Renal cortex interstitium (tissue), 11 donors: ENCODE results near the gene RABL2B. TPM values are rescaled to one million over a fixed set of nuclear protein-coding genes. Genes with fewer than 3 reads are reported as not detected.

Experiments used
- DNase-seq, 11 donors: peaks; one replicate each; pipeline ENCODE4 v3.0.0-alpha.2; 2013; ENCODE audit warnings: low read depth in 9 of 11, low spot score in 4 of 11; ENCODE audit errors: extremely low read depth in 1 of 11
- polyA plus RNA-seq, 3 donors: library from polyadenylated mRNA; unstranded; fragments of 120-200 nt; gene quantifications; one replicate each; pipeline ENCODE4 v1.2.1, GENCODE V29; 2013; ENCODE audit not compliant: insufficient read length in 3 of 3

Gene RABL2B
- polyA plus RNA-seq, 3 donors, result 57.5 to 83.8 (median 59.5) TPM

DNA sequence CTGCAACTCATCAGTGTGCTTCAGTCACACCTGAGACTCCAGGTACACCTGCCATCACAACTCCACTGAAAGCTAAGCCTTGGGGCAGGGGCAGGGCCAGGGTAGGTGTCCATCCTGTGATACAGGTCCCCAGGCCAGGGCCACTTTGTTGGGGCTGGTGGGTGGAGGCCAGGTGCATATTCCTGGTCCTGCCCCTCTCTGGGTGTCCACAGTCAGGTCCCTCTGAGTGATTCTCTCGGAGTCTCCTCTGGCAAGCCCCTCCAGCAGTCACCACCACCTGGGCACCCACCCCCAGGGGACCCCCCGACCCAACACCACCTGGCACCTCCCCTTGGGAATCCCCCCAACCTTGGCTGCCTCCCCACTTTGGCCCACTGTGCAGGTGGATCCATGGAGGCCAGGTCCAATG, 54.9 kb downstream of the RABL2B start:
- DNase-seq, result no peak

DNA sequence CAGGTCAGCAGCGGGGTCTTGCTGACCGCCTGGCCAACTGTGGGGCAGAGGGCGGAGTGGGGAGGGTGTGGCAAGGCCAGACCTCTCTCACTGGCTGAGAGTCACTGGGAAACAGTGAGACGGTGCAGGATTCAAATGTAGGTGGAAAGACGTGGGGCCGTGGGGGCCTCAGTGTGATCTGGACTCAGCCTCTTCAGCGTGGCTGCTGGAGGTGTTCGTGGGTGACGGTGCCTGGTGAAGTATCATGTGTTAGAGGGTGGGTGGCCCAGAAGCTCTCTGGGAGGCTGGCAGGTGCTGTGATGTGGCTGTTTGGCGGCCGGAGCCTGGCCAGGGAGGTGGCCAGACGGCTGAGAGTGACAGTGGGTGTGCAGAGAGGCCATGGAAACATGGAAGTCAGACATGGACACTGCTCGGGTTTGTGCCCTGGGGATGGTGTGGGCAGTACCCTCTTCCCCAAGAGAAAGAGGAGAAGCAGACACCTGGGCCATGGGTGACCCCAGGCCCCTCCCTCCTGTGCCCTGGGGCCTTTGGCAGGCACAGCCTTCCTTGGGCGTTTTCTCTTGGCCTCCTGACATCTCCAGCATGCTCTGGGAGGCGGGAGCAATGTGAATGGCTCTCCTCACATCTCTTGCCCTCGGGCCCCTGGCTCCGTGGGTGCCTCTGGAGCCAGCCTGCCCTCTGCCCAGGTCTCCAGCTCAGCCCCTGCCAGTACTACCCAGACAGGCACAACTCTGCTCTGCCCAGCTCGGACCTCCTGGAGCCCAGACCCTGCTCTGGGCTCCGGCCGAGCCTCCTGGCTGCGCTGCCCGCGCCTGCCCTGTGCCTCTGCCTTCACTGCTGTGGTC, 55.5 kb downstream of the RABL2B start:
- DNase-seq, result no peak

DNA sequence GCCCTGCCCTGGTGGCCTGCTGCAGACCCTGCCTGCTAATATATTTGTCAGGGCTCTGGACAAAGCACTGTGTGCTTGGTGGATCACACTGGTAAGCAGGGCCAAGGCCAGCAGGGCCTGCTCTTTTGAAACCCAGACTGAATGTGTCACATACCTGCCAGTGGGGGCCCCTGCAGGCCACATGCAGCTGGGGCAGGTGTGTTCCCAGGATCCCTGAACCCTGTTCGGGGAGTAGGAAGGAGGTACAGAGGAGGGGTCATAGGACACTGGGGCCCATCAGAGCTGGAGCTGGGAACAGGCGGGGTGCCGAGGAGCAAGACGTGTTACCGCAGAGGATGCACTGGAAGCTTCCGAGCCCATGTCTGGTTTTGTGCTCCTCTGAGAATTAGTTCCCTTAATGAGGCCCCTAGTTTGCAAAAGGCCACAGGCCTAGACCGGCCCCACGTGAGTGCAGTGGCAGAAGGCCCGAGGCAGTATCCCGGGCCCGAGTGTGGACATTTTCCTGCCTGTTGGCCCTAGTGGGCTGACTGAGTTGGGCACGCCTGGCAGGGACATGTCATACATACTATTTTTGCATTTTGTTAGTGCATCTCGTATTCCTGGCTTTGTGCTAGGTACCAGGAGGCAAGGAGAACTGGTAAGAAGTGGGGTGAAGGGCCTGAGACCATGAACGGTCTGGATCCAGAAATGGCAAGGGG, 56.6 kb downstream of the RABL2B start:
- DNase-seq, result no peak

DNA sequence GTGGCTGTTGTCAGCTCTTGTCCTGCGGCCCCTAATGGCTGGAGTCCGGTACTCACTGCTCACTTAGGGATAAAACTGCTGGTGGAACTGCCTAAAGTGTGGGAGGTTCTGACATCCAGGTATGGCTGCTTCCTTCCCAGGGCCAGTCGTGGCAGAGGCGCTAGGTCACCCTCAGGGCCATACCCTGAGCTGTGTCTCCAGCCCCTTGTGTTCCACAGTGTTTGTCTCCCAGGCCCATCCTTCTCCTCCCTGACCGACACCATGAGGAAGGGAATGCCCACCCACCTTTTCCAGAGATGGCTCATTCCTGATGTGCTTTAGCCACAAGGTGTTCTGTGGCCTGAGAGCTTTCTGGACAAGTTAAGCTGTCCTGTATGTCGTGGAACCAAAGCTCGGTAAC, 57.8 kb downstream of the RABL2B start:
- no peak for DNase-seq

DNA sequence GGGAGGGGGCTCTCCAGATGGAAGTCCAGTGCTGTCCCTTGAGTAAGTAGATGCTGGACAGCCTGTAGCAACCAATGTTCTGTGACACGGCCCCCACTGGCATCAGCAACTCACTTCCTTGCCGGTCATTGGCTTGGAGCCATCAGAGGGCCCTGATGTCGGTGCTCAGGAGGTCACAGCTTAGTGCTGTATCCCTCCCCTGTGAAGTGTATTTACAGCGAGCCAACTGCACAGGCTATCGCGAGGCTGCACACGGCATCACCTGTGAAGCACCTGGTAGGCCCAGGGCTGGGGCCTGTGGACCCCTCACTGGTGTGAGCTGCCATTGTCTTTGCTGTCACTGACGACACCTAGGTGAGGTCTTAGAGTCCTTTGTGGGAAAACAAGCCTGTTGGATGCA, 58.8 kb downstream of the RABL2B start:
- no peak for DNase-seq

DNA sequence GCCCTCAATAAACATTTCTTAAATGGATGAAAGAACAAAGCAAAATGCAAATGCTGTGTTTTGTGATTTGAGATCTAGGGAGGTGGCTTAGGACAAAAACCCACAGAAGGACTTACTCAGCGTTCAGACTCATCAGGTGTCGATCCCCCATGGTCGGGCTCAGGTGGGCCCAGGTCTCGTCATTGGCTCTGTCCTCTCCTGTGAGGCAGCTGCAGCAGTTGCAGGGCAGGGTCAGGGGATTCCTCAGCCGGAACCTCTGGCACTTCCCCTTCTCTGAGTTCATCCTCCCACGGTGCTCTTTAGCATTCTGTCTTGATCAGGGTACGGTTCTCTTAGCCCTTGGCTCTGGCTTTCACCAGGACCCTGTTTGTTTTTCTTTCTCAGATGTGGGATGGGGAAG, 59.4 kb downstream of the RABL2B start:
- no peak for DNase-seq

DNA sequence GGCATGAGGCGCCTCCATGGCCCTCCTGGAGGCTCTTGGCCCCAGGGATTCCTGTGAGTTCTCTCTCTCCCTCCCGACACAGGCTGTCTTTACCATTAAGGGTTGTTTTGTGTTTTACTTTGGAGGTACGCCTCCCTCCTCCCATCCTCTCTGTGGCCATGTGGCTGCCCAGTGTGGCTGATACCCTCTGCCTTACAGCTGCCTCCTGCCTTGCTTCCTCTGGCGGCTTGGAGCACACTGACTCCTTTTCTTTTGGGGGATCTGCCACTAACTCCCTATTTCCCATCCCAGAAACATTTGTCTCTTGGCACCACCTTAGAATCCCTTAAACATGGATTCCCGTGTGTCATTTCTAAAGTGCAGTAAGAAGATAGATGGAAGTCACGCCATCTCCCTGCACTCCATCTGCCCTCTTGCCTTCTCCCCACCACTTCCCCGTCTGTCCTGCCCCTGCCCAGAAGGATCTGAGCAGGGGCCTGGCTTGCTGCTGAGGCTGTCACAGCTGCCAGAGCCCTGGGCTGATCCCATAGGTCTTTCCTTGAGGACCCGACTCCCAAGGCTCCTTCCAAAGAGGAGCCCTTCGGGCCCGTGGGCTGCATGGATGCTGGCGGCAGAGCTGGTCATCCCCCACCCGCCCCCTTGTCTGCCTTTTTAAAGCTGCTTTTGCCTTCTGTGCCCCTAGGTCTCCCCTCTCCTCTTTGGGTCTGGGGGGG, 60.6 kb downstream of the RABL2B start:
- no peak for DNase-seq

DNA sequence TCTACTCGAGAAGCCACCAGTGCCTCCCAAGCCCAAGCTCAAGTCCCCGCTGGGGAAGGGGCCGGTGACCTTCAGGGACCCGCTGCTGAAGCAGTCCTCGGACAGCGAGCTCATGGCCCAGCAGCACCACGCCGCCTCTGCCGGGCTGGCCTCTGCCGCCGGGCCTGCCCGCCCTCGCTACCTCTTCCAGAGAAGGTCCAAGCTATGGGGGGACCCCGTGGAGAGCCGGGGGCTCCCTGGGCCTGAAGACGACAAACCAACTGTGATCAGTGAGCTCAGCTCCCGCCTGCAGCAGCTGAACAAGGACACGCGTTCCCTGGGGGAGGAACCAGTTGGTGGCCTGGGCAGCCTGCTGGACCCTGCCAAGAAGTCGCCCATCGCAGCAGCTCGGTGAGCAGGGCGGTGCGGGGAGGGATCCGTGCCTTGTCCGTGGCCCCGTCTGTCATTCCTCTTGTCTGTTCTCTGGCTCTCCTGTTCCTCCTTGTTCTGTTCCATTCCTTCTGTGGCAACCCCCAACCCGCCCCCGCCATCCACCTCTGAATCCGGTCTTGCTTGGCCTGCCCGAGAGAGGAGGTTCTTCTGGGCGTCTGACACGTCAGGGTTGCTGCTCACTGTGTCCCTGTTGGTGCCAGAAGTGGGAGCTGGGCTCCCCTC, 61.3 kb downstream of the RABL2B start:
- no peak for DNase-seq

DNA sequence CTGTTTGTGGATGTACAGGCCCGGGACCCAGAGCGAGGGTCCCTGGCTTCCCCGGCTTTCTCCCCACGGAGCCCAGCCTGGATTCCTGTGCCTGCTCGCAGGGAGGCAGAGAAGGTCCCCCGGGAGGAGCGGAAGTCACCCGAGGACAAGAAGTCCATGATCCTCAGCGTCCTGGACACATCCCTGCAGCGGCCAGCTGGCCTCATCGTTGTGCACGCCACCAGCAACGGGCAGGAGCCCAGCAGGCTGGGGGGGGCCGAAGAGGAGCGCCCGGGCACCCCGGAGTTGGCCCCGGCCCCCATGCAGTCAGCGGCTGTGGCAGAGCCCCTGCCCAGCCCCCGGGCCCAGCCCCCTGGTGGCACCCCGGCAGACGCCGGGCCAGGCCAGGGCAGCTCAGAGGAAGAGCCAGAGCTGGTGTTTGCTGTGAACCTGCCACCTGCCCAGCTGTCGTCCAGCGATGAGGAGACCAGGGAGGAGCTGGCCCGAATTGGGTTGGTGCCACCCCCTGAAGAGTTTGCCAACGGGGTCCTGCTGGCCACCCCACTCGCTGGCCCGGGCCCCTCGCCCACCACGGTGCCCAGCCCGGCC, 62.1 kb downstream of the RABL2B start:
- DNase-seq, result no peak

DNA sequence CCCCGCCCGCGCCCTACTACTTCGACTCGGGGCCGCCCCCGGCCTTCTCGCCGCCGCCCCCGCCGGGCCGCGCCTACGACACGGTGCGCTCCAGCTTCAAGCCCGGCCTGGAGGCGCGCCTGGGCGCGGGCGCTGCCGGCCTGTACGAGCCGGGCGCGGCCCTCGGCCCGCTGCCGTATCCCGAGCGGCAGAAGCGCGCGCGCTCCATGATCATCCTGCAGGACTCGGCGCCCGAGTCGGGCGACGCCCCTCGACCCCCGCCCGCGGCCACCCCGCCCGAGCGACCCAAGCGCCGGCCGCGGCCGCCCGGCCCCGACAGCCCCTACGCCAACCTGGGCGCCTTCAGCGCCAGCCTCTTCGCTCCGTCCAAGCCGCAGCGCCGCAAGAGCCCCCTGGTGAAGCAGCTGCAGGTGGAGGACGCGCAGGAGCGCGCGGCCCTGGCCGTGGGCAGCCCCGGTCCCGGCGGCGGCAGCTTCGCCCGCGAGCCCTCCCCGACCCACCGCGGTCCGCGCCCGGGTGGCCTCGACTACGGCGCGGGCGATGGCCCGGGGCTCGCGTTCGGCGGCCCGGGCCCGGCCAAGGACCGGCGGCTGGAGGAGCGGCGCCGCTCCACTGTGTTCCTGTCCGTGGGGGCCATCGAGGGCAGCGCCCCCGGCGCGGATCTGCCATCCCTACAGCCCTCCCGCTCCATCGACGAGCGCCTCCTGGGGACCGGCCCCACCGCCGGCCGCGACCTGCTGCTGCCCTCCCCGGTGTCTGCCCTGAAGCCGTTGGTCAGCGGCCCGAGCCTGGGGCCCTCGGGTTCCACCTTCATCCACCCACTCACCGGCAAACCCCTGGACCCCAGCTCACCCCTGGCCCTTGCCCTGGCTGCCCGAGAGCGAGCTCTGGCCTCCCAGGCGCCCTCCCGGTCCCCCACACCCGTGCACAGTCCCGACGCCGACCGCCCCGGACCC, 62.9 kb downstream of the RABL2B start:
- no peak for DNase-seq

DNA sequence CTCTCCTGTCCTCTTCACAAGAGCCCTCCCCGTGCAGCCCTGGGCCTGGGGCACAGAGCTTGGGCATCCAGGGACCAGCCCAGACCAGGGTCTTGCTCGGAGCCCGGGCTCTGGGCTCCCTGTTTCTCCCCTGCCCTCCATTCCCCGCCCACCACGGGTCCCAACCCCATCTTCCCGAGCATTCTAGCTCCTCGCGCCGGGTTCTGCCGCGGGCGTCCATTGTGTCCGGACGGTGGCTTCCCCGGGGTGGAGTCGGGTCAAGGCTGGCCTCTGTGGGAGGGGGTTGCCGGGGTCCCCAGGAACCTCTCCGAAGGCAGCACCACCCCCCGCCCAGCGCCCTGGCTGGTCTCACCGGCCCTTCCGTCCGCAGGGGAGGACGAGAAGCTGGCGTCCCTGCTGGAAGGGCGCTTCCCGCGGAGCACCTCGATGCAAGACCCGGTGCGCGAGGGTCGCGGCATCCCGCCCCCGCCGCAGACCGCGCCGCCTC, 63.6 kb downstream of the RABL2B start:
- DNase-seq, result no peak

DNA sequence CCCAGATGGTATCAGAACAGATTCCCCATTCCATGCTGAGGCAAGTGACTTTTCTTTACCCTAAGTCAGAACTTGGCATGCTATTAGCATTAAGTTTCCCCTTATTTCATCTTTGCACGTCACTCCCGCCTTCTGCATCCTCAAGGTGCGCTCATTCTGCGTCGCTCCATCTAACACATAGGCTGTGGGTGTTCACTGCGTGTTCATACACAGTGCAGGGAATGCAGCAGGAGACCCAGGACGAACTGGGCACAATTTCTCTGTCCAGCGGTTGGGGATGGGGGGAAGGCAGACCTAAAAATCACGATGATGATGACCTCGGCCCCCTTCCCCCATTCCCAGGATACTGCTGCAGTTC, 65.1 kb downstream of the RABL2B start:
- DNase-seq, result no peak

DNA sequence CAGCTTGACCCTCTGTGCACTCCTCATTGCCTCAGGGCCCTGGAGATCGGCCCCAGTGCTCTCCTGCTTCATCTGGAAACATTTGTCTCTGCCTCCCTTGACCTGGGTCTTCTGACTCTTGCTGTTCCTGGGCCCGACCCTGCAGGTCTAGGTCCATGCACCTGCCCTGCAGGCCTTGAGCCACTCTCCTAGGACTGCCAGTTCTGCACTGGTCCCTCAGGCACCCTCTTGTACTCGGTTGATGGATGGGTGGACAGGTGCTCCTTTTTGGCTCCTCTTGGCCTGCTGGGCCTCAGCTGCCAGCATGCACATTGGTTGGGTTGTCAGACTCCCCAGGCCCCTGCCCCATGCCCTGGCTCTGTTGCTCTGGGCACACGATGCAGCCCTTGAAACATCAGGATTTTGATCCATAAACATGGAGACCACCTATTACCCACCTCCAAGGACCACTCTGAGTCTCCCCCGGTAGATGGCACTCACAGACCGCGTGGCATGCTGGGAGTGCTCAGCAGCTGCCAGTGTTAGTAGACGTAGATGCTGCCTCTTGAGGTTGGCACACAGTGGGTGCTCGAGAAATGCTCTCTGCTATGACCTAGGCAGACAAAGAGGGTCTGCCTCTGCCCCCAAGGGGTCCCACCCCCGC, 65.6 kb downstream of the RABL2B start:
- DNase-seq, result no peak

Other genes with a start within 250 kb of the RABL2B start
- gene KLHDC7B, start 237.7 kb downstream of the RABL2B start, polyA plus RNA-seq, result under 1 TPM; 0.10 to 0.50 (median 0.15) TPM
- gene SYCE3, start 220.7 kb downstream of the RABL2B start, polyA plus RNA-seq, result under 1 TPM in 2 of 3 donors, not detected in 1; 0.23 to 0.47 TPM
- gene CPT1B, start 205.2 kb downstream of the RABL2B start, polyA plus RNA-seq, result 10 to 100 TPM; 12.7 to 19.9 (median 18.2) TPM
- 100 to 1,000 TPM in 1 of 3 donors, 10 to 100 TPM in 2; 82.4 to 118 (median 86.6) TPM for gene CHKB, start 200.8 kb downstream of the RABL2B start, polyA plus RNA-seq
- 1 to 10 TPM in 1 of 3 donors, under 1 TPM in 2; 0.78 to 1.0 (median 0.98) TPM for gene MAPK8IP2, start 182.8 kb downstream of the RABL2B start, polyA plus RNA-seq
- 10 to 100 TPM; 12.2 to 20.8 (median 13.5) TPM for gene ARSA, start 155.5 kb downstream of the RABL2B start, polyA plus RNA-seq
- gene SHANK3, start 110.8 kb downstream of the RABL2B start, polyA plus RNA-seq, result 10 to 100 TPM; 13.7 to 24.6 (median 21.2) TPM
- gene ACR, start 45.4 kb downstream of the RABL2B start, polyA plus RNA-seq, result under 1 TPM; 0.27 to 0.53 (median 0.51) TPM